GM19099 (cell line): ENCODE data around the gene CEACAM21.

Experiments
- POLR2A ChIP-seq: IDR thresholded peaks from 3 replicates; pipeline ENCODE4 v1.6.1; 2011; ENCODE audit warnings: low read depth; ENCODE audit not compliant: insufficient read length; ENCODE audit errors: extremely low read depth

CEACAM21 gene

GRCh38 chr19:41616792-41617621 is 41.0 kb downstream of the CEACAM21 start:
- TF ChIP-seq POLR2A: no peak

GRCh38 chr19:41617941-41618730 is 42.2 kb downstream of the CEACAM21 start:
- TF ChIP-seq POLR2A: no peak

- no peak for TF ChIP-seq POLR2A
Observed at GRCh38 chr19:41619018-41619556, 43.1 kb downstream of the CEACAM21 start.

GRCh38 chr19:41620171-41620570 is 44.2 kb downstream of the CEACAM21 start:
- TF ChIP-seq POLR2A: no peak

- no peak for TF ChIP-seq POLR2A
Observed at GRCh38 chr19:41621226-41621625, 45.3 kb downstream of the CEACAM21 start.

GRCh38 chr19:41621654-41622053 is 45.7 kb downstream of the CEACAM21 start:
- TF ChIP-seq POLR2A: no peak

GRCh38 chr19:41623360-41623759 is 47.4 kb downstream of the CEACAM21 start:
- no peak for TF ChIP-seq POLR2A

GRCh38 chr19:41624515-41624914 is 48.5 kb downstream of the CEACAM21 start:
- TF ChIP-seq POLR2A: no peak

- TF ChIP-seq POLR2A: no peak
Observed at GRCh38 chr19:41624937-41625336, 49.0 kb downstream of the CEACAM21 start.

GRCh38 chr19:41626278-41626677 is 50.3 kb downstream of the CEACAM21 start:
- no peak for TF ChIP-seq POLR2A

GRCh38 chr19:41626877-41627276 is 50.9 kb downstream of the CEACAM21 start, which contains the start of gene CEACAM4:
Gene CEACAM4 (minus strand): TSS chr19:41627074. CDS start chr19:41626963, 111 bp downstream.
- TF ChIP-seq POLR2A: no peak

- TF ChIP-seq POLR2A: no peak
Observed at GRCh38 chr19:41627966-41628675, 52.2 kb downstream of the CEACAM21 start.
